GM19467 (cell line): ENCODE measurements around the gene HNRNPH2.
A peak's percentile ranks its signal among the peaks of the same experiment; 100 is the strongest.

ENCODE experiments used
- ATAC-seq: cut with Tn5 transposase; IDR thresholded peaks from one replicate; pipeline ENCODE4 v1.9.1; 2021; ENCODE audit warnings: mild to moderate bottlenecking, moderate library complexity; ENCODE audit not compliant: unreplicated experiment

The HNRNPH2 gene

GRCh38 chrX:101407748-101408531, at the start of gene HNRNPH2, which contains the start of gene GLA:
HNRNPH2 (plus strand) TSS chrX:101408222; CDS start chrX:101411989, 3,767 bp downstream.
GLA (minus strand) TSS chrX:101407925; CDS start chrX:101407903, 22 bp downstream.
- ATAC-seq: peak; percentile 83

GRCh38 chrX:101359966-101360365, 48.1 kb upstream of the HNRNPH2 start:
- no peak for ATAC-seq

DNA sequence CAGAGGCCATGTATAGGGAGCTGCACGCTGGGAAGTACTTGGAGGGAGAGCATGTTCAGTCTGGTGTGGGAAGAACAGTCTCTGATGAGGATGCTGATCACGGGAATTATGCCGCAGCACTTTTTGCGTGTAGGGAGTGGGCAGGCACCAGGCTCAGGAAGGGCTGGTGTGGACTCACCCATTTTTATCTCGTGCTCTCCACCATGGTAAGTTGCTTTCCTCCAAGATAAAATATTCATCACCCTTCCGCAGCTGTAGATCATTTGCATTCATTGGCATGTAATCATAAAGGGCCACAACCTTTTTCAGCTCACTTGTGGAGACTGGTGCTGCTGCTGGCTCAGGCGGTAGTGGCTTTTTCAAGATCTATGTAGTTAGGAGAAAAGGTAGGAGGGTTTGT, 47.6 kb upstream of the HNRNPH2 start:
- no peak for ATAC-seq

DNA sequence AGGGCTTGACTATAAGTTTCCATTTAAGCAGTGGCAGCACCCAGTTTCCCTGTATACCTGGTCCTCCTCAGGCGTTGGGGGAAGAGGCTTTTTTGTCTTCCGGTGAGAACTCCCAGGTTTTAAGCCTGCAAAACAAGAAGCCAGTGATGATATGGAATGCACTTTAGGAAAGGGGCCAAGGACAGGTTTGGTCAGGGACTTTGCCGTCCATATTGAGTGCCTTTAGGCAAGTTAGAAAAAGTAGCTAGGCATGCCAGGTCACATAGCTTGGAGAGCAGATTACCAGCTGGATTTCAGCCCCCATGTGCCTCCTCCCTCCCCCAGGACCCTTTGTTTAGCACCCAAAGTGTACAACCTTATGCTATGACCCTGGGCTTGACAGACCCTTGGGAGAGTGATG, 45.9 kb upstream of the HNRNPH2 start:
- no peak for ATAC-seq

DNA sequence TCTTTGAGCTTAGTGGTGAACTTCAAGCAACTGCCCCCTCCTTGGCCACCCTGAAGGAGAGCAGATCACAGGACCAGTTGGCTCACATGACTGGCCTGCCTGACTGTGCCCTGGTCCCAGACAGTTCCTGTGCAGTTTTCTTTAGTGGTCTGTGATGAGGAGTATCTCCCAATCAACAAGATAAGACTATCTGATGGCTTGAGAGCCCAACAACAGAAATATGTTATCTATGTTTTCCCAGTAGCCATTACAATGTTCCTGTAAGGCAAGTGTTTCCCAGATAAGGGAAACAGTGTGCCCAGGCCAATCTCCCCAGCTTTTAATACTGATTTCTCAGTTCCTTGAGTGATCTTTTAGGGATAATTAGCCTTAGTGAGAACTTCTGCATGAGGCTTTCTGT, 45.3 kb upstream of the HNRNPH2 start:
- ATAC-seq: no peak

DNA sequence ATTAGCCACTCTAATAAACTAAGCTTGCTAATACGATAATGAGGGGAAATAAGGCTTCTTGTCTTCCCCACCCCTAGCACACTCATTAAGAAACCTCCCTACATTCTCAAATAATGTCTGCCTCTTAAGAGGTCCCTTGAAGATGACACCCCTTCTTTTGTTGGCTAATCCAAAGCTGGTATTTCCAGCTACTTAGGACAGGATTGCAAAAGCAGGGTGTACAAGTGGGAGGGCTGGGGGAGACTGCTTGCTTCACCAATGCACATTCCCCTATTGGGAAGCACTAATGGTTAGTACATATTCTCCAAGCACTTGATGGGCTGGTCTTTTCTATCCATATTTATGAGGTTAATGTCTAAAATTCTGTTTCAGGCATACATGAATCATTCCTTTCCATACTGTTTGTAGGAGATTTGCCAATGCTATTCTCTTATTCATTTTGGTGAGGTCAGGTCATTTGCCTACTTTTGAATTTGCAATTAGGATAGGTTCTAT, 42.7 kb upstream of the HNRNPH2 start:
- ATAC-seq: no peak

DNA sequence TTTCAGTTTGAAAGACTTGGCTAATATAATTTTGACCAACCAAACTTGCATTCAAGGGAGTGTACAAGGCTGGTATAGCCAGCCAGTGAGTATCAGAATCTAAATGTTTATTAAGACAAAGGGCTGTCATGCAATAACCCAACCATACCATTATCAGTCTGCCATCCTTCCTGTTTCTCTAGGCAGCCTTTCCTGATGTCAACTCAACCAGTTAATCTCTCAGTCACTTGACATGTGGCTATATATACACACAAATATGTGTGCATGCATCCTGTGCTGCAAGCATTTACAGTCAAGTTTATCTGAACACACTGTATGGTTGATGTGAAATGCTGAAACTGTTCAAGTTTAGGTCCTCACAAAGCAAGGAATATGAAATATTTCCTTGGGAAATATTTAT, 39.2 kb upstream of the HNRNPH2 start:
- no peak for ATAC-seq

- ATAC-seq: no peak
These were observed 38.3 kb upstream of the HNRNPH2 start for GRCh38 chrX:101369687-101370086.

DNA sequence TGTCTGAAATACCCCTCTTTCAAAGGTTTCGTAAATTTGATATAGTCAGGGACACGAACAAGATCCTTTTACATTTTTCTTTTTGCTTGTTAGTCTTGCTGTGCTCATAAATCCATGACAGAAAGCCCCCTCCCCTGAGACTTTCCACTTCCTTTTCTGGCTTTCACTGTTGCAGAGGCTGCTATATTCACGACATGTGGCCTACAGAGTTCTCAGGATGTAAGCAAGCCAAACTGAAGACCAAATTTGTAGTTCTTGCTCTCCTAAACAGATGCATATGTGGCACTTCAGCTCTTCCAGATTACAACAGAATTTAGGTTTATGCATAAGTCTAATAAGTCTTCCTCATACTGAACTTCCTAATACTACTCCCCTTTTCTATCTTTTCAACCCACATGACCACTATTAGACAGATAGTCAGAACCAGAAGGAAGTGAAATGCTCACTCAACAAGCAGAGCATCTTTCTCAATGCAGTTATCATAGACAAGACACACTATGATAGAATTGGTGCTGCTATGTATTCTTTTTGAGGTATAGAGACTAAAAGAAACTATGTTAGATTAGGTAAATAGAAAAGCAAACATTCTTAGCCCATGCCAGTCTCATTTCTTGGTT, 37.0 kb upstream of the HNRNPH2 start:
- no peak for ATAC-seq

GRCh38 chrX:101377547-101377946, 30.5 kb upstream of the HNRNPH2 start:
- ATAC-seq: no peak

DNA sequence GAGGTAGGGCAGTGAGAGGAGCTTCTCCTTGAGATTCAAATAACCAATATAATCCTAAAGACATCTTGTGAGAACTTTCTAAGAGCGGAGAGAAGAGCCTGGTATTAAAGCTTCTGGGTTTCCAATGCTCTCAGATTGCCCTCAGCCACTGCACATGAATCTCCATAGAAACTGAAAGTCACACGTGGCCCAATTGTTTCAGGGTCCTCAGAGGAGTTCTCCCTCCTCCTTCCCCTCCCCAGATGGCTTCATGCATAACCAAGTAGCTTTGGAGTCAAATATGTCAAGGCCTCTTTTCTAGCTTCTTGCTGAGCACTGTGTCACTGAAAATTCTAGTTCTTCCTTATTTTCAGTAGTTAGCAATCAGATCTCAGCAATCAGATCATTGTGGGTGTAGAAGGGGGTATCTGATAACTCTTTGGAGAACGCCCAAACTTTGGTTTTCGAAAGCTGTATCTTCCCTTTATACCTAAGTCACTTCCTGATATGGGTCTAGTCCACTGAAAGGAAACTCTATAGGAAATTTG, 24.3 kb upstream of the HNRNPH2 start:
- ATAC-seq: peak; percentile 69

- ATAC-seq: no peak
These were observed 22.9 kb upstream of the HNRNPH2 start for GRCh38 chrX:101385026-101385684.

DNA sequence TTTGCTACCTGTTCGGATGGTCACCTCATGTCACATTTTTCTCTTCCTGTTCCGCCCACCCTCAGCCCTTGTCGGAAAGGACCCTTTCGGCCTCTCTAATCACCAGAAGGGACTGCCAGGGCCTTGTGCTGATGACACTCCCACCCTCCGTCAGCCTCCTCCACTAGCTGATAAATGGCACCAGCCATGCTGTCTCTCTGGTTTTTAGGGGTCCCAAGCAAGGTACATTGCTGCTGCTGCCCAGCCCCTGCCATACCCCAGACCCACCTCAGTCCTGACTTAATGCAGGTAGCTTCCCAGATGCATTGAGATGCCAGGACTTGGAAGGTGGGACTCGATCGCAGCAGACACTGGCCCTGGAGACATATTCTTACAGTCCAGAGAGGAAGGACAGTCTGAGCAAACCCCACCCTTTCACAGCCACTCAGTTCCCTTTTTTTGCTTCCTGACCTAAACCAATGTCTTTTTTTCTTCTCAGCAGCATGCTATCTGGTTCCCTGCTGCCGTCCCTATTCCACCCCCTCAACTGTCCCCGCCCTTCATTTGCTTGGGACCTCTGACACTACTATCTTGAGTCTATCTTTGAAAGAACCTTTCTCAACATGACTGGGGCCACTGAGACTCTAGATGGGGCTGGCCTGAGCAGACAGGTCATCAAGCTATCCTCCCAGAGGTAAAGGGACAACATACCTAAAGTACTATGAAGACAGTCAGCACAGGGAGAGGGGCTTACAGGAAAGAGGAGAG, 22.1 kb upstream of the HNRNPH2 start, which contains the start of gene BTK:
BTK (minus strand) TSS at position 397 of the 747 bp plus-strand sequence. CDS start 10,907 bp downstream, outside the sequence.
- ATAC-seq: peak; percentile 49

GRCh38 chrX:101386542-101386885, 21.5 kb upstream of the HNRNPH2 start:
- ATAC-seq: no peak

DNA sequence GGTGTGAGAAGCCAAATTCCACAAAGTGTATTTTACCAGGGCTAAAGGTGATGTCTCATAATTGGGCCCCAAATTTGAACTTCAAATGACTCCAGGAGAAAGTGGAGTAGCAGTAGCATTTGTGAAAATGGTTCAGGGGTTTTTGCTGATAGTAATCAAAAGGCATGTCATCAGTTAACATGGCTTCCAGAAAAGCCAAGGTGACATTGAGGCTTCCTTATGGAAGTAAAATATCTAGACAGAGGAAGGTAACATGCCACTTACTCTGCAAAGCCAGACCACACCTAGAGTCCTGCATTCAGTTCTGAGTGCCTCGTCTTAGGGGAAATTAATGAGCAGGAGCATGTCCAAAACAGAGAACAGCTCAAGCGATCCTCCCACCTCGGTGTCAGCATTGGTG, 19.4 kb upstream of the HNRNPH2 start:
- ATAC-seq: no peak

GRCh38 chrX:101390664-101391525, 17.1 kb upstream of the HNRNPH2 start, which contains the start of gene RPL36A:
RPL36A (plus strand) TSS chrX:101391011; CDS start chrX:101391044, 33 bp downstream.
- ATAC-seq: peak; percentile 80

- ATAC-seq: no peak
These were observed 16.2 kb upstream of the HNRNPH2 start for GRCh38 chrX:101391831-101392230.

DNA sequence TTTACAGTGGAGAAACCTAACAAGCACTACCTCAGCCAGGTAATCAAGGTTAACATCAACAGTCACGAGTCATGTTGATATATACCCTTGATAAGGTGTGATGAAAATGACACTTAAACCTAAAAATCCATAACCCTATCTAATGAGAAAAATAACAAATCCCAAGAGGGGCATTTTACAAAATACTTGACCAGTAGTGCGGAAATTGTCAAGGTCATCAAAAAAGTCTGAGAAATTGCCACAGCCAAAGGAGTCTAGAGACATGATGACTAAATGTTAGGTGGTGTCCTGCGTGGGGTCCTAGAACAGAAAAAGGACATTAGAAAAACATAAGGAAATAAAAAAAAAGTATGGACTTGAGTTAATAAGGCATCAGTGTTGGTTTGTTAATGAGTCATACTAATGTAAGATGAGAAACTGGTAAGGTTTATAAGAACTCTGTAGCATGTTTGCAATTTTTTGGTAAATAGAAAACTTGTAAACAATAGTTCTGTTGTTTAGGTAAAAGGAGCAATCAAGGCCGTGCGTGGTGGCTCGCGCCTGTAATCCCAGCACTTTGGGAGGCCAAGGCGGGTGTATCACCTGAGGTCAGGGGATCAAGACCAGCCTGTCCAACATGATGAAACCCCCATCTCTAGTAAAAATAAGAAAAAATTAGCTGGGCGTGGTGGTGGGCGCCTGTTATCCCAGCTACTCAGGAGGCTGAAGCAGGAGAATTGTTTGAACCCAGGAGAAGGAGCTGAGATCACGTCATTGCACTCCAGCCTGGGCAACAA, 14.3 kb upstream of the HNRNPH2 start:
- no peak for ATAC-seq

DNA sequence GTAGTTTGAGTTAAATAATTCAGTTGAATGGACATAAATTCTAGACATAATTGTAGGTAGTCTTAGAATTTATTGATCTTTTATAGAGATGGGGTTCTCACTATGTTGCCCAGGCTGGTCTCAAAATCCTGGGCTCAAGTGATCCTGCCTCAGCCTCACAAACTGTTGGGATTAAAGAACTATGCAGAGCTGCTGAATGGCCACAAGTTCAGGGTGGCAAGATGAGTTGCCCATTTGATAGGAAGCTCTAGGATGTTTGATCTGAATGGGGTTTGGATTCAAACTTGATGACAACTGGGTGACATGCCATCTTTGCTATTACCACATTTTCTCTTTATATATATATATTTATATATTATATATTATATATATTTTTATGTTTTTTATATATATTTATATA, 13.7 kb upstream of the HNRNPH2 start:
- no peak for ATAC-seq
